Natural killer cell (primary cell): Measurements from ENCODE around the gene NUP42. TPM values are rescaled to one million over a fixed set of nuclear protein-coding genes. Genes with fewer than 3 reads are reported as not detected.

Experiments
- ATAC-seq, 3 donors: fragments of 150-1000 bp in 2 of 3; fragments of 200-7000 bp in 1 of 3; cut with Tn5 transposase; 1 replicate in 1 of 3; 2 replicates in 2 of 3; pipeline ENCODE4 v1.10.0; 2021; ENCODE audit warnings: mild to moderate bottlenecking in 2 of 3, moderate library complexity in 2 of 3
- DNase-seq, 2 donors: peaks; one replicate each; pipeline versions ENCODE4 v3.0.0 to v3.0.0-alpha.2; 2013 to 2021; ENCODE audit warnings: mixed read lengths in 1 of 2
- H3K27ac ChIP-seq: one replicate; pipeline ENCODE4 v1.5.1; 2013; ENCODE audit warnings: mild to moderate bottlenecking, low read length
- H3K27me3 ChIP-seq: one replicate; pipeline ENCODE4 v1.6.1; 2013; ENCODE audit warnings: low read length; ENCODE audit not compliant: control insufficient read depth, insufficient read depth
- H3K36me3 ChIP-seq: one replicate; pipeline ENCODE4 v1.6.1; 2013; ENCODE audit warnings: low read length; ENCODE audit not compliant: control insufficient read depth, insufficient read depth
- H3K4me1 ChIP-seq: one replicate; pipeline ENCODE4 v1.6.1; 2013; ENCODE audit warnings: low read length; ENCODE audit not compliant: control insufficient read depth, insufficient read depth
- H3K4me3 ChIP-seq: one replicate; pipeline ENCODE4 v1.5.1; 2013; ENCODE audit warnings: low read length
- H3K9me3 ChIP-seq: one replicate; pipeline ENCODE4 v1.6.1; 2013; ENCODE audit warnings: low read length; ENCODE audit not compliant: control insufficient read depth, insufficient read depth
- H3K27ac Mint-ChIP-seq, 2 donors: one replicate each; pipeline ENCODE4 v1.8.0; 2022; ENCODE audit warnings: mild to moderate bottlenecking in 2 of 2, mixed read lengths in 2 of 2, moderate library complexity in 1 of 2
- H3K27me3 Mint-ChIP-seq, 2 donors: one replicate each; pipeline ENCODE4 v1.8.0; 2022; ENCODE audit warnings: low read depth in 2 of 2, mixed read lengths in 2 of 2
- H3K36me3 Mint-ChIP-seq: one replicate; pipeline ENCODE4 v1.8.0; 2022; ENCODE audit warnings: mixed read lengths
- H3K4me1 Mint-ChIP-seq, 2 donors: one replicate each; pipeline ENCODE4 v1.8.0; 2022; ENCODE audit warnings: mixed read lengths in 2 of 2
- H3K4me3 Mint-ChIP-seq: one replicate; pipeline ENCODE4 v1.8.0; 2022; ENCODE audit warnings: mild to moderate bottlenecking, moderate library complexity, mixed read lengths
- H3K9me3 Mint-ChIP-seq, 2 donors: one replicate each; pipeline ENCODE4 v1.8.0; 2022; ENCODE audit warnings: mixed read lengths in 2 of 2
- CTCF ChIP-seq: fragments of 200-600 bp; IDR thresholded peaks from one replicate; pipeline ENCODE4 v1.8.0; 2022; ENCODE audit warnings: antibody characterized with exemption
- WGBS: methylation state at CpG from one replicate; pipeline ENCODE4 v1.1.7; 2013; ENCODE audit warnings: missing lambda C conversion rate; ENCODE audit not compliant: insufficient coverage; 5-methylcytosine and 5-hydroxymethylcytosine counted together
- intact Hi-C: fragments of 100-400 bp; cut with micrococcal nuclease; formaldehyde crosslinking; loops from one replicate; pipeline ENCODE4 v1.14.2; 2022
- total RNA-seq, 4 donors: library from RNA; stranded (reverse); fragments of 120-200 nt in 1 of 4; gene quantifications; one replicate each; pipeline versions ENCODE4 v1.2.3 to v1.2.4, GENCODE V29; 2013 to 2022

Gene NUP42
- total RNA-seq, 3 donors from 2014 or later (not counting 1 experiment from before 2014, with no cell fraction given): 37.5 to 41.6 (median 40.2) TPM

- peaks cover 6% of the 10 kb centered on the region for H3K4me1 ChIP-seq
- Mint-ChIP-seq H3K9me3 (peaks cover 0 to 2% of the 10 kb centered on the region in 2 donors), H3K27me3 (peaks cover 39 to 86% of the 10 kb centered on the region in 2 donors), H3K36me3 (no peaks in the 10 kb centered on the region), H3K27ac (no peak overlapping the region), H3K4me3 (no peak overlapping the region), H3K4me1 (no peaks in the 10 kb centered on the region)
- no peaks in the 10 kb centered on the region for H3K9me3 ChIP-seq
- 8% methylated on average over 53 of the region's 53 CpGs for WGBS
- peak in 1 of 3 donors; percentile 44 for ATAC-seq
- DNase-seq: no peak
- TF ChIP-seq CTCF: no peak
- intact Hi-C loops: no loop called here
- peaks cover 18% of the 10 kb centered on the region for H3K27me3 ChIP-seq
- H3K36me3 ChIP-seq: no peaks in the 10 kb centered on the region
- H3K4me3 ChIP-seq: no peak overlapping the region
- no peak overlapping the region for H3K27ac ChIP-seq
Observed at GRCh38 chr7:23247603-23248335, 65.9 kb downstream of the NUP42 start.

- intact Hi-C loops: no loop called here
- ATAC-seq (no peak), DNase-seq (no peak)
- Histone ChIP-seq H3K9me3 (no peaks in the 10 kb centered on the region), H3K27ac (no peak overlapping the region), H3K36me3 (no peaks in the 10 kb centered on the region), H3K4me1 (peaks cover 6% of the 10 kb centered on the region), H3K27me3 (peaks cover 18% of the 10 kb centered on the region), H3K4me3 (no peak overlapping the region)
- no peaks in the 10 kb centered on the region for H3K36me3 Mint-ChIP-seq
- peaks cover 0 to 2% of the 10 kb centered on the region in 2 donors for H3K9me3 Mint-ChIP-seq
- H3K27me3 Mint-ChIP-seq: peaks cover 39 to 74% of the 10 kb centered on the region in 2 donors
- H3K4me1 Mint-ChIP-seq: no peaks in the 10 kb centered on the region
- H3K27ac Mint-ChIP-seq: no peak overlapping the region
- H3K4me3 Mint-ChIP-seq: no peak overlapping the region
- TF ChIP-seq CTCF: no peak
Observed at GRCh38 chr7:23249486-23249885, 67.6 kb downstream of the NUP42 start.

Other genes with a start within 250 kb of the NUP42 start
- 10 to 100 TPM; 30.1 to 44.8 (median 34.1) TPM for gene HYCC1, start 167.9 kb upstream of the NUP42 start, total RNA-seq
- 10 to 100 TPM; 13.9 to 19.1 (median 14.5) TPM for gene KLHL7, start 76.3 kb upstream of the NUP42 start, total RNA-seq
- not detected for gene GPNMB, start 64.7 kb downstream of the NUP42 start, total RNA-seq
- 10 to 100 TPM; 23.4 to 31.8 (median 26.3) TPM for gene MALSU1, start 117.3 kb downstream of the NUP42 start, total RNA-seq